Measurements from ENCODE around the gene PRKG1. TPM values are rescaled to one million over a fixed set of nuclear protein-coding genes. Genes with fewer than 3 reads are reported as not detected.

PRKG1 gene
- total RNA-seq, 1 donor from 2014 or later, result 0.17 TPM

GRCh38 chr10:51789118-51789517 is 714.8 kb downstream of the PRKG1 start:
- no peak for TF ChIP-seq CTCF (conservative IDR thresholded peaks at IDR 0.05; ENCODE audit: low read depth, low read length)
- no peak for DNase-seq (ENCODE audit: low read depth)
- H3K4me3 ChIP-seq (ENCODE audit: low read depth, low read length), result no peak overlapping the region

- DNase-seq (ENCODE audit: low read depth), result no peak
- no peak overlapping the region for H3K4me3 ChIP-seq (ENCODE audit: low read depth, low read length)
- no peak for TF ChIP-seq CTCF (conservative IDR thresholded peaks at IDR 0.05; ENCODE audit: low read depth, low read length)
Measured at GRCh38 chr10:51789903-51790302, 715.6 kb downstream of the PRKG1 start.

GRCh38 chr10:51792678-51793077 is 718.4 kb downstream of the PRKG1 start:
- no peak overlapping the region for H3K4me3 ChIP-seq (ENCODE audit: low read depth, low read length)
- DNase-seq (ENCODE audit: low read depth), result no peak
- TF ChIP-seq CTCF (conservative IDR thresholded peaks at IDR 0.05; ENCODE audit: low read depth, low read length), result no peak

- TF ChIP-seq CTCF (conservative IDR thresholded peaks at IDR 0.05; ENCODE audit: low read depth, low read length), result no peak
- no peak for DNase-seq (ENCODE audit: low read depth)
- no peak overlapping the region for H3K4me3 ChIP-seq (ENCODE audit: low read depth, low read length)
Measured at GRCh38 chr10:51800121-51800520, 725.8 kb downstream of the PRKG1 start.

GRCh38 chr10:51800725-51801424 is 726.6 kb downstream of the PRKG1 start:
- no peak for DNase-seq (ENCODE audit: low read depth)
- no peak for TF ChIP-seq CTCF (conservative IDR thresholded peaks at IDR 0.05; ENCODE audit: low read depth, low read length)
- no peak overlapping the region for H3K4me3 ChIP-seq (ENCODE audit: low read depth, low read length)

GRCh38 chr10:51802030-51802429 is 727.7 kb downstream of the PRKG1 start:
- no peak overlapping the region for H3K4me3 ChIP-seq (ENCODE audit: low read depth, low read length)
- no peak for DNase-seq (ENCODE audit: low read depth)
- TF ChIP-seq CTCF (conservative IDR thresholded peaks at IDR 0.05; ENCODE audit: low read depth, low read length), result no peak

GRCh38 chr10:51804866-51805265 is 730.6 kb downstream of the PRKG1 start:
- no peak overlapping the region for H3K4me3 ChIP-seq (ENCODE audit: low read depth, low read length)
- no peak for TF ChIP-seq CTCF (conservative IDR thresholded peaks at IDR 0.05; ENCODE audit: low read depth, low read length)
- no peak for DNase-seq (ENCODE audit: low read depth)

Data from epithelial cell of proximal tubule (primary cell).